Gastroesophageal sphincter (tissue), 3 donors: ENCODE data around the gene ESPNL.

ENCODE experiments used
- EP300 ChIP-seq: sonication (generic); formaldehyde crosslinking; IDR thresholded peaks from one replicate; pipeline ENCODE4 v1.6.1; 2017; ENCODE audit warnings: antibody characterized with exemption, mild to moderate bottlenecking
- POLR2A ChIP-seq, 2 donors: fragments of 450-650 bp; IDR thresholded peaks; one replicate each; pipeline ENCODE4 v1.6.1; 2017; ENCODE audit warnings: antibody characterized with exemption in 2 of 2, mild to moderate bottlenecking in 2 of 2, moderate library complexity in 1 of 2
- POLR2AphosphoS5 ChIP-seq: sonication (generic); formaldehyde crosslinking; IDR thresholded peaks from one replicate; pipeline ENCODE4 v1.6.1; 2017; ENCODE audit warnings: antibody characterized with exemption
- TF ChIP-seq, protein P1 (sequence below), 4 experiments: fragments of 200-600 bp in 2 of 4; fragments of 450-650 bp in 2 of 4; sonication (generic) in 1 of 4; IDR thresholded peaks; one replicate each; pipeline ENCODE4 v1.5.1; 2017 to 2019; ENCODE audit warnings: antibody characterized with exemption in 4 of 4, mild to moderate bottlenecking in 2 of 4, moderate library complexity in 2 of 4

DNA sequence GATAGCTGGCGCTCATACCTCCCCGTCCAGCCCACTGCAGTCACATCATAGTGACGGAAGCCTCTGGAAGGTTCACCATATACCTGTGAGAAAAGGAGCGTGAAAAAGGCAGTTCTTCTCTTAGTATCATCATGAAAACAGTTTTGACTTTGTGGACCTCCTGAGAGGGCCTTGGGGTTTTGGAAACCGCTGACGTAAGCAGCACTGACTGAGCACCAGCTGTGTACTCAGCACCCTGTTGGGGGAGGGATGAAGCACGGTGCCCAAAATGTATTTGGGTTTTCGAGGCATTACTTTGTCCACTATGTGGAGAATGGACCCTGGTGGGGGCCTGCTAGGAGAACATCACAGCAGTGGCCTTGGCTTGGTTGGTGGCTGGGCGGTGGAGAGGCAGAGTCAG lies 33.9 kb upstream of the ESPNL start:
- TF ChIP-seq, protein P1, sequence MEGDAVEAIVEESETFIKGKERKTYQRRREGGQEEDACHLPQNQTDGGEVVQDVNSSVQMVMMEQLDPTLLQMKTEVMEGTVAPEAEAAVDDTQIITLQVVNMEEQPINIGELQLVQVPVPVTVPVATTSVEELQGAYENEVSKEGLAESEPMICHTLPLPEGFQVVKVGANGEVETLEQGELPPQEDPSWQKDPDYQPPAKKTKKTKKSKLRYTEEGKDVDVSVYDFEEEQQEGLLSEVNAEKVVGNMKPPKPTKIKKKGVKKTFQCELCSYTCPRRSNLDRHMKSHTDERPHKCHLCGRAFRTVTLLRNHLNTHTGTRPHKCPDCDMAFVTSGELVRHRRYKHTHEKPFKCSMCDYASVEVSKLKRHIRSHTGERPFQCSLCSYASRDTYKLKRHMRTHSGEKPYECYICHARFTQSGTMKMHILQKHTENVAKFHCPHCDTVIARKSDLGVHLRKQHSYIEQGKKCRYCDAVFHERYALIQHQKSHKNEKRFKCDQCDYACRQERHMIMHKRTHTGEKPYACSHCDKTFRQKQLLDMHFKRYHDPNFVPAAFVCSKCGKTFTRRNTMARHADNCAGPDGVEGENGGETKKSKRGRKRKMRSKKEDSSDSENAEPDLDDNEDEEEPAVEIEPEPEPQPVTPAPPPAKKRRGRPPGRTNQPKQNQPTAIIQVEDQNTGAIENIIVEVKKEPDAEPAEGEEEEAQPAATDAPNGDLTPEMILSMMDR (IDR thresholded peaks at IDR 0.05), result no peak
- TF ChIP-seq POLR2AphosphoS5 (no peak), POLR2A (IDR thresholded peaks at IDR 0.05) (no peak), EP300 (no peak)
